Mesendoderm (in vitro differentiated cells): ENCODE results near the gene TLE1.
"Not testable (repeated sequence)": the region's sequence is repeated elsewhere in the genome, so short reads cannot be mapped to it uniquely, and the experiment has no call there.

ENCODE experiments used
- DNase-seq: peaks from one replicate; pipeline ENCODE4 v3.0.0; 2013
- H2AK5ac ChIP-seq: 2 replicates; pipeline ENCODE4 v1.6.1; 2013; ENCODE audit warnings: low read length, inconsistent platforms
- H2BK120ac ChIP-seq: 2 replicates; pipeline ENCODE4 v1.6.1; 2013; ENCODE audit warnings: low read depth, mild to moderate bottlenecking, low read length, moderate library complexity, mixed read lengths
- H2BK15ac ChIP-seq: replicated peaks from 2 replicates; pipeline ENCODE4 v1.6.1; 2013; ENCODE audit warnings: low read depth, mild to moderate bottlenecking, moderate library complexity
- H2BK5ac ChIP-seq: 2 replicates; pipeline ENCODE4 v1.6.1; 2013; ENCODE audit warnings: low read length, inconsistent platforms
- H3K18ac ChIP-seq: 2 replicates; pipeline ENCODE4 v1.6.1; 2013; ENCODE audit warnings: mild to moderate bottlenecking, low read length, mixed read lengths
- H3K23ac ChIP-seq: one replicate; pipeline ENCODE4 v1.6.1; 2013; ENCODE audit warnings: low read length
- H3K27ac ChIP-seq: 2 replicates; pipeline ENCODE4 v1.5.1; 2013; ENCODE audit warnings: low read depth, mild to moderate bottlenecking, inconsistent platforms, low read length, moderate library complexity
- H3K27me3 ChIP-seq: 2 replicates; pipeline ENCODE4 v1.6.1; 2013; ENCODE audit warnings: low read length, control low read depth, mild to moderate bottlenecking, inconsistent platforms; ENCODE audit not compliant: insufficient read depth, poor library complexity
- H3K36me3 ChIP-seq: 2 replicates; pipeline ENCODE4 v1.6.1; 2013; ENCODE audit warnings: low read length, inconsistent platforms; ENCODE audit not compliant: control insufficient read depth, insufficient read depth
- H3K4ac ChIP-seq: one replicate; pipeline ENCODE4 v1.6.1; 2013; ENCODE audit warnings: low read depth, mild to moderate bottlenecking, low read length, moderate library complexity
- H3K4me1 ChIP-seq: 2 replicates; pipeline ENCODE4 v1.6.1; 2013; ENCODE audit warnings: low read depth, low read length, inconsistent platforms; ENCODE audit not compliant: control insufficient read depth
- H3K4me2 ChIP-seq: 2 replicates; pipeline ENCODE4 v1.6.1; 2013; ENCODE audit warnings: low read length
- H3K4me3 ChIP-seq: 2 replicates; pipeline ENCODE4 v1.5.1; 2013; ENCODE audit warnings: mild to moderate bottlenecking, low read length
- H3K56ac ChIP-seq: one replicate; pipeline ENCODE4 v1.6.1; 2013; ENCODE audit warnings: low read length
- H3K79me1 ChIP-seq: 2 replicates; pipeline ENCODE4 v1.6.1; 2013; ENCODE audit warnings: low read length, inconsistent platforms
- H3K79me2 ChIP-seq: 2 replicates; pipeline ENCODE4 v1.6.1; 2013; ENCODE audit warnings: mild to moderate bottlenecking, low read length; ENCODE audit not compliant: control insufficient read depth, insufficient read depth
- H3K9ac ChIP-seq: 2 replicates; pipeline ENCODE4 v1.6.1; 2013; ENCODE audit warnings: low read length, inconsistent platforms
- H4K5ac ChIP-seq: one replicate; pipeline ENCODE4 v1.6.1; 2013; ENCODE audit warnings: low read length
- H4K8ac ChIP-seq: one replicate; pipeline ENCODE4 v1.6.1; 2013; ENCODE audit warnings: low read depth, mild to moderate bottlenecking, control low read depth, low read length, moderate library complexity
- WGBS: extraction: QIAGEN DNeasy Blood & Tissue Kit; methylation state at CpG from one replicate; pipeline ENCODE4 v1.1.7; 2013; ENCODE audit warnings: low lambda C conversion rate, missing lambda C conversion rate; ENCODE audit not compliant: insufficient coverage; ENCODE audit errors: extremely low coverage; 5-methylcytosine and 5-hydroxymethylcytosine counted together

The TLE1 gene

GRCh38 chr9:81688262-81689092 is 870 bp downstream of the TLE1 start:
- H2BK5ac ChIP-seq, H3K36me3 ChIP-seq, H2BK15ac ChIP-seq, H4K5ac ChIP-seq, H3K27me3 ChIP-seq, H3K79me1 ChIP-seq, H2AK5ac ChIP-seq, H3K4me1 ChIP-seq: not testable (repeated sequence)
- peak overlapping the region; percentile 65 for H2BK120ac ChIP-seq
- H3K18ac ChIP-seq: peak overlapping the region; percentile 98
- H3K56ac ChIP-seq: peak overlapping the region; percentile 91
- H4K8ac ChIP-seq: peak overlapping the region; percentile 93
- H3K4ac ChIP-seq: peak overlapping the region; percentile 98
- peak overlapping the region; percentile 81 for H3K9ac ChIP-seq
- DNase-seq: peak; percentile 59
- H3K4me3 ChIP-seq: peak overlapping the region; percentile 79
- WGBS: no CpG with 5 or more reads among the region's 107 CpGs
- peak overlapping the region; percentile 71 for H3K27ac ChIP-seq
- peak overlapping the region; percentile 3 for H3K23ac ChIP-seq
- peaks cover 46% of the 10 kb centered on the region for H3K79me2 ChIP-seq
- H3K4me2 ChIP-seq: peak overlapping the region; percentile 19

- H4K5ac ChIP-seq: no peak overlapping the region
- H3K79me2 ChIP-seq: peaks cover 54% of the 10 kb centered on the region
- H3K4me2 ChIP-seq: peak overlapping the region; percentile 25
- peak overlapping the region; percentile 79 for H3K4me3 ChIP-seq
- peaks cover 4% of the 10 kb centered on the region for H3K4me1 ChIP-seq
- peak overlapping the region; percentile 3 for H3K23ac ChIP-seq
- peak overlapping the region; percentile 81 for H3K9ac ChIP-seq
- peak overlapping the region; percentile 98 for H3K18ac ChIP-seq
- H2BK120ac ChIP-seq: peak overlapping the region; percentile 65
- no peak overlapping the region for H2AK5ac ChIP-seq
- H2BK5ac ChIP-seq: peak overlapping the region; percentile 64
- peak overlapping the region; percentile 64 for H3K4ac ChIP-seq
- H4K8ac ChIP-seq: peak overlapping the region; percentile 93
- no CpG with 5 or more reads among the region's 51 CpGs for WGBS
- peak overlapping the region; percentile 91 for H3K56ac ChIP-seq
- H3K27me3 ChIP-seq: no peaks in the 10 kb centered on the region
- H2BK15ac ChIP-seq: no peak overlapping the region
- no peaks in the 10 kb centered on the region for H3K36me3 ChIP-seq
- peak; percentile 67 for DNase-seq
- peaks cover 7% of the 10 kb centered on the region for H3K79me1 ChIP-seq
- peak overlapping the region; percentile 71 for H3K27ac ChIP-seq
Measured at GRCh38 chr9:81687521-81688261, 1.7 kb downstream of the TLE1 start.

GRCh38 chr9:81686614-81687520 is 2.5 kb downstream of the TLE1 start:
- H3K36me3 ChIP-seq: no peaks in the 10 kb centered on the region

GRCh38 chr9:81685763-81686613 is 3.4 kb downstream of the TLE1 start:
- no peak overlapping the region for H3K27ac ChIP-seq
- no peak for DNase-seq
- peak overlapping the region; percentile 8 for H3K4me3 ChIP-seq

More at GRCh38 chr9:81686614-81687520, 2.5 kb downstream of the TLE1 start:
- Histone ChIP-seq H3K79me1 (peaks cover 7% of the 10 kb centered on the region), H2BK15ac (no peak overlapping the region), H3K18ac (peak overlapping the region; percentile 98), H3K27me3 (no peaks in the 10 kb centered on the region), H3K9ac (peak overlapping the region; percentile 81), H2BK120ac (peak overlapping the region; percentile 65), H3K4me3 (peak overlapping the region; percentile 79), H2AK5ac (no peak overlapping the region), H3K79me2 (peaks cover 62% of the 10 kb centered on the region), H2BK5ac (peak overlapping the region; percentile 39), H3K4ac (no peak overlapping the region), H3K56ac (peak overlapping the region; percentile 91), H4K8ac (no peak overlapping the region), H3K23ac (no peak overlapping the region), H3K27ac (peak overlapping the region; percentile 60), H3K4me2 (peak overlapping the region; percentile 50), H4K5ac (no peak overlapping the region), H3K4me1 (peaks cover 4% of the 10 kb centered on the region)
- no CpG with 5 or more reads among the region's 36 CpGs for WGBS
- peak; percentile 94 for DNase-seq

GRCh38 chr9:81684635-81685034 is 4.7 kb downstream of the TLE1 start:
- H3K27ac ChIP-seq: no peak overlapping the region
- H3K56ac ChIP-seq: no peak overlapping the region
- no peak overlapping the region for H2BK15ac ChIP-seq
- H4K8ac ChIP-seq: no peak overlapping the region
- H3K4me2 ChIP-seq: no peak overlapping the region
- peaks cover 7% of the 10 kb centered on the region for H3K4me1 ChIP-seq
- no peak overlapping the region for H3K4me3 ChIP-seq
- H3K36me3 ChIP-seq: no peaks in the 10 kb centered on the region
- H3K9ac ChIP-seq: no peak overlapping the region
- no peak overlapping the region for H3K18ac ChIP-seq
- peaks cover 78% of the 10 kb centered on the region for H3K79me2 ChIP-seq
- H2BK5ac ChIP-seq: no peak overlapping the region
- WGBS: no CpG with 5 or more reads among the region's 4 CpGs
- H3K27me3 ChIP-seq: no peaks in the 10 kb centered on the region
- no peak overlapping the region for H2BK120ac ChIP-seq
- no peak for DNase-seq
- H4K5ac ChIP-seq: no peak overlapping the region
- H3K23ac ChIP-seq: no peak overlapping the region
- no peak overlapping the region for H2AK5ac ChIP-seq
- no peak overlapping the region for H3K4ac ChIP-seq
- H3K79me1 ChIP-seq: peaks cover 13% of the 10 kb centered on the region

More at GRCh38 chr9:81685763-81686613, 3.4 kb downstream of the TLE1 start:
- Histone ChIP-seq H3K4me1 (peaks cover 4% of the 10 kb centered on the region), H4K8ac (no peak overlapping the region), H3K36me3 (no peaks in the 10 kb centered on the region), H3K56ac (no peak overlapping the region), H3K79me2 (peaks cover 69% of the 10 kb centered on the region), H3K18ac (no peak overlapping the region), H2AK5ac (no peak overlapping the region), H4K5ac (no peak overlapping the region), H3K4me2 (peak overlapping the region; percentile 66), H3K9ac (peak overlapping the region; percentile 50), H2BK5ac (no peak overlapping the region), H3K23ac (no peak overlapping the region), H3K4ac (no peak overlapping the region), H3K79me1 (peaks cover 9% of the 10 kb centered on the region), H2BK15ac (no peak overlapping the region), H3K27me3 (no peaks in the 10 kb centered on the region), H2BK120ac (no peak overlapping the region)
- WGBS: no CpG with 5 or more reads among the region's 5 CpGs
